Tibial nerve (tissue), 4 donors: Measurements from ENCODE around the gene C19orf73. TPM values are rescaled to one million over a fixed set of nuclear protein-coding genes. Genes with fewer than 3 reads are reported as not detected.

Experiments
- DNase-seq, 2 donors: peaks; one replicate each; pipeline ENCODE4 v3.0.0-alpha.2; 2019; ENCODE audit warnings: low spot score in 2 of 2
- H3K27ac ChIP-seq, 4 donors: fragments of 200-600 bp; sonication (generic) in 3 of 4; one replicate each; pipeline ENCODE4 v1.5.1; 2017 to 2019; ENCODE audit warnings: mild to moderate bottlenecking in 1 of 4
- H3K27me3 ChIP-seq, 2 donors: fragments of 200-600 bp; sonication (generic) in 1 of 2; one replicate each; pipeline versions ENCODE4 v1.5.1 to v1.6.0; 2017 to 2019
- H3K36me3 ChIP-seq, 3 donors: fragments of 200-600 bp; sonication (generic); one replicate each; pipeline ENCODE4 v1.5.1; 2018 to 2019
- H3K4me1 ChIP-seq, 4 donors: fragments of 200-600 bp; sonication (generic) in 3 of 4; one replicate each; pipeline ENCODE4 v1.5.1; 2017 to 2019
- H3K4me3 ChIP-seq, 4 donors: fragments of 200-600 bp; sonication (generic) in 3 of 4; one replicate each; pipeline ENCODE4 v1.5.1; 2017 to 2019; ENCODE audit warnings: mild to moderate bottlenecking in 1 of 4, moderate library complexity in 1 of 4
- H3K9me3 ChIP-seq, 4 donors: fragments of 200-600 bp; sonication (generic) in 3 of 4; one replicate each; pipeline ENCODE4 v1.5.1; 2017 to 2019
- CTCF ChIP-seq, 5 experiments: fragments of 200-600 bp in 3 of 5; fragments of 450-650 bp in 2 of 5; sonication (generic) in 3 of 5; IDR thresholded peaks; one replicate each; pipeline ENCODE4 v1.5.1; 2016 to 2019; ENCODE audit warnings: antibody characterized with exemption in 5 of 5, mild to moderate bottlenecking in 3 of 5, moderate library complexity in 2 of 5
- EP300 ChIP-seq, 2 donors: sonication (generic); formaldehyde crosslinking; IDR thresholded peaks; one replicate each; pipeline ENCODE4 v1.6.1; 2017; ENCODE audit warnings: antibody characterized with exemption in 2 of 2, mild to moderate bottlenecking in 1 of 2
- POLR2A ChIP-seq, 2 donors: fragments of 450-650 bp; IDR thresholded peaks; one replicate each; pipeline ENCODE4 v1.6.1; 2017; ENCODE audit warnings: antibody characterized with exemption in 2 of 2, mild to moderate bottlenecking in 2 of 2, moderate library complexity in 2 of 2
- WGBS, 2 donors: methylation state at CpG; one replicate each; pipeline ENCODE4 v1.1.5; 2018; 5-methylcytosine and 5-hydroxymethylcytosine counted together
- small RNA-seq: library from RNA; depleted of rRNA; stranded (forward); fragments of <200 nt; gene quantifications from one replicate; pipeline ENCODE3, GENCODE V24; 2016
- total RNA-seq, 4 donors: library from RNA; depleted of rRNA; stranded (reverse); fragments of >200 nt; gene quantifications; one replicate each; pipeline ENCODE4 v1.1.0, GENCODE V29; 2016

Gene C19orf73
- total RNA-seq, 4 donors from 2014 or later, result 1.0 to 7.8 (median 5.0) TPM; not detected in 1

- peaks cover 4 to 55% of the 10 kb centered on the region in 2 donors for H3K27me3 ChIP-seq
- H3K4me1 ChIP-seq, result peaks cover 0 to 7% (median 0%) of the 10 kb centered on the region in 4 donors
- H3K9me3 ChIP-seq, result peaks cover 0 to 6% (median 0%) of the 10 kb centered on the region in 4 donors
- TF ChIP-seq EP300 (IDR thresholded peaks at IDR 0.05) (no peak), CTCF (IDR thresholded peaks at IDR 0.05) (no peak), POLR2A (IDR thresholded peaks at IDR 0.05) (no peak)
- WGBS, 2 donors, result 63 to 65% methylated on average over 23 of the region's 23 CpGs
- H3K36me3 ChIP-seq, result no peaks in the 10 kb centered on the region
- no peak overlapping the region for H3K4me3 ChIP-seq
- H3K27ac ChIP-seq, result no peak overlapping the region
- DNase-seq, result no peak
Observed at GRCh38 chr19:49073514-49074378, 45.2 kb downstream of the C19orf73 start.

- Histone ChIP-seq H3K27me3 (peaks cover 4 to 73% of the 10 kb centered on the region in 2 donors), H3K36me3 (no peaks in the 10 kb centered on the region), H3K4me1 (peaks cover 0 to 7% (median 0%) of the 10 kb centered on the region in 4 donors), H3K27ac (no peak overlapping the region), H3K9me3 (peaks cover 0 to 6% (median 0%) of the 10 kb centered on the region in 4 donors), H3K4me3 (no peak overlapping the region)
- 5 to 7% methylated on average over 21 to 74 of the region's 93 CpGs for WGBS, 2 donors
- no peak for TF ChIP-seq POLR2A (IDR thresholded peaks at IDR 0.05)
- TF ChIP-seq CTCF (IDR thresholded peaks at IDR 0.05), result no peak
- TF ChIP-seq EP300 (IDR thresholded peaks at IDR 0.05), result no peak
- no peak for DNase-seq
Observed at GRCh38 chr19:49071860-49072547, 46.9 kb downstream of the C19orf73 start.

- DNase-seq, result no peak
- TF ChIP-seq CTCF (IDR thresholded peaks at IDR 0.05) (no peak), POLR2A (IDR thresholded peaks at IDR 0.05) (no peak), EP300 (IDR thresholded peaks at IDR 0.05) (no peak)
- H3K27ac ChIP-seq, result no peak overlapping the region
- H3K27me3 ChIP-seq, result peaks cover 4 to 87% of the 10 kb centered on the region in 2 donors
- peaks cover 0 to 6% (median 0%) of the 10 kb centered on the region in 4 donors for H3K9me3 ChIP-seq
- 92 to 94% methylated on average over 21 of the region's 21 CpGs for WGBS, 2 donors
- peaks cover 0 to 7% (median 0%) of the 10 kb centered on the region in 4 donors for H3K4me1 ChIP-seq
- no peaks in the 10 kb centered on the region for H3K36me3 ChIP-seq
- no peak overlapping the region for H3K4me3 ChIP-seq
Observed at GRCh38 chr19:49070416-49070815, 48.5 kb downstream of the C19orf73 start.

GRCh38 chr19:49069026-49069425 lies 49.9 kb downstream of the C19orf73 start:
- H3K9me3 ChIP-seq, result peaks cover 0 to 6% (median 0%) of the 10 kb centered on the region in 4 donors
- H3K27me3 ChIP-seq, result peaks cover 6 to 95% of the 10 kb centered on the region in 2 donors
- no peaks in the 10 kb centered on the region for H3K36me3 ChIP-seq
- H3K4me3 ChIP-seq, result no peak overlapping the region
- TF ChIP-seq EP300 (IDR thresholded peaks at IDR 0.05), result no peak
- no peak for TF ChIP-seq CTCF (IDR thresholded peaks at IDR 0.05)
- TF ChIP-seq POLR2A (IDR thresholded peaks at IDR 0.05), result no peak
- peaks cover 0 to 18% (median 6%) of the 10 kb centered on the region in 4 donors for H3K4me1 ChIP-seq
- H3K27ac ChIP-seq, result no peak overlapping the region
- no peak for DNase-seq
- WGBS, 2 donors, result 88 to 95% methylated on average over 9 of the region's 9 CpGs

Small RNA genes within 50 kb of the gene (small RNA-seq; reads per million reads assigned to genes)
- not detected for gene RN7SL708P

Other genes starting within 250 kb of the C19orf73 start
- 100 to 1,000 TPM in 2 of 4 donors, 10 to 100 TPM in 2; 81.0 to 171 (median 101) TPM for gene PPP1R15A, start 246.7 kb downstream of the C19orf73 start, total RNA-seq
- gene TULP2, start 220.4 kb downstream of the C19orf73 start, total RNA-seq, result 1 to 10 TPM in 1 of 4 donors, under 1 TPM in 2, not detected in 1; 0.22 to 2.5 (median 0.60) TPM
- gene NUCB1, start 218.8 kb downstream of the C19orf73 start, total RNA-seq, result 100 to 1,000 TPM; 220 to 352 (median 287) TPM
- gene DHDH, start 185.4 kb downstream of the C19orf73 start, total RNA-seq, result 1 to 10 TPM in 1 of 4 donors, not detected in 3; 1.2 TPM
- 10 to 100 TPM; 31.4 to 61.2 (median 38.4) TPM for gene BAX, start 164.3 kb downstream of the C19orf73 start, total RNA-seq
- gene FTL, start 153.8 kb downstream of the C19orf73 start, total RNA-seq, result 1,000 to 10,000 TPM; 5,480 to 8,362 (median 5,857) TPM
- 10 to 100 TPM; 28.8 to 42.0 (median 31.0) TPM for gene GYS1, start 125.8 kb downstream of the C19orf73 start, total RNA-seq
- 100 to 1,000 TPM in 1 of 4 donors, 10 to 100 TPM in 3; 69.2 to 120 (median 78.5) TPM for gene RUVBL2, start 125.3 kb downstream of the C19orf73 start, total RNA-seq
- gene LHB, start 102.1 kb downstream of the C19orf73 start, total RNA-seq, result 1 to 10 TPM in 1 of 4 donors, not detected in 3; 2.6 TPM
- not detected for gene CGB3, start 94.8 kb downstream of the C19orf73 start, total RNA-seq
- gene CGB2, start 87.3 kb downstream of the C19orf73 start, total RNA-seq, result not detected
- gene CGB1, start 82.2 kb downstream of the C19orf73 start, total RNA-seq, result not detected
- gene CGB5, start 75.3 kb downstream of the C19orf73 start, total RNA-seq, result not detected
- gene CGB8, start 70.0 kb downstream of the C19orf73 start, total RNA-seq, result not detected
- not detected for gene CGB7, start 61.4 kb downstream of the C19orf73 start, total RNA-seq
- gene NTF4, start 54.3 kb downstream of the C19orf73 start, total RNA-seq, result not detected
- gene KCNA7, start 46.4 kb downstream of the C19orf73 start, total RNA-seq, result not detected
- 100 to 1,000 TPM; 286 to 444 (median 400) TPM for gene SNRNP70, start 33.7 kb downstream of the C19orf73 start, total RNA-seq
- gene LIN7B, start 4.8 kb downstream of the C19orf73 start, total RNA-seq, result 10 to 100 TPM; 15.7 to 24.9 (median 19.6) TPM
- gene PPFIA3, start 401 bp upstream of the C19orf73 start, total RNA-seq, result 1 to 10 TPM; 1.8 to 6.7 (median 3.5) TPM
- 1 to 10 TPM in 3 of 4 donors, under 1 TPM in 1; 0.60 to 4.3 (median 2.6) TPM for gene HRC, start 36.3 kb upstream of the C19orf73 start, total RNA-seq
- gene TRPM4, start 38.6 kb upstream of the C19orf73 start, total RNA-seq, result 10 to 100 TPM; 12.6 to 22.4 (median 16.7) TPM
- gene SLC6A16, start 206.0 kb upstream of the C19orf73 start, total RNA-seq, result 1 to 10 TPM; 2.6 to 4.6 (median 3.4) TPM
- gene CD37, start 216.3 kb upstream of the C19orf73 start, total RNA-seq, result 10 to 100 TPM in 3 of 4 donors, 1 to 10 TPM in 1; 9.8 to 18.6 (median 15.8) TPM
- gene TEAD2, start 243.3 kb upstream of the C19orf73 start, total RNA-seq, result 10 to 100 TPM; 17.8 to 39.0 (median 21.4) TPM
- gene DKKL1, start 244.7 kb upstream of the C19orf73 start, total RNA-seq, result not detected